Cardiac muscle cell (in vitro differentiated cells and primary cell): Measurements from ENCODE around the gene SCAANT1. TPM values are rescaled to one million over a fixed set of nuclear protein-coding genes. Genes with fewer than 3 reads are reported as not detected.

Experiments
- DNase-seq, 2 donors: peaks; one replicate each; pipeline versions ENCODE4 v3.0.0 to v3.0.0-alpha.2; 2010 to 2017; ENCODE audit warnings: low read depth in 1 of 2, low spot score in 1 of 2
- H3K27ac ChIP-seq: fragments of 200-600 bp; sonication (generic); 2 replicates; pipeline ENCODE4 v1.5.1; 2016
- H3K27me3 ChIP-seq: fragments of 200-600 bp; sonication (generic); 2 replicates; pipeline ENCODE4 v1.6.0; 2016; ENCODE audit warnings: control low read depth
- H3K36me3 ChIP-seq: fragments of 200-600 bp; sonication (generic); 2 replicates; pipeline ENCODE4 v1.5.1; 2016; ENCODE audit warnings: control low read depth
- H3K4me1 ChIP-seq: fragments of 200-600 bp; sonication (generic); 2 replicates; pipeline ENCODE4 v1.8.1; 2017; ENCODE audit warnings: low read depth, mild to moderate bottlenecking, mixed run types
- H3K4me3 ChIP-seq: fragments of 200-600 bp; sonication (generic); 2 replicates; pipeline ENCODE4 v1.5.1; 2016; ENCODE audit warnings: mild to moderate bottlenecking
- H3K9me3 ChIP-seq: fragments of 200-600 bp; sonication (generic); 2 replicates; pipeline ENCODE4 v1.5.1; 2017; ENCODE audit warnings: low read depth, mild to moderate bottlenecking, control low read depth
- polyA plus RNA-seq: library from polyadenylated mRNA; unstranded; fragments of >200 nt; fragmentation: Nextera tagmentation; extraction: Ambion mirVana; gene quantifications from 2 replicates; pipeline ENCODE4 v1.2.1, GENCODE V29; 2016
- total RNA-seq: library from RNA; depleted of rRNA; stranded (reverse); fragments of >200 nt; gene quantifications from 2 replicates; pipeline ENCODE4 v1.2.3, GENCODE V29; 2016
- TF ChIP-seq, protein P1 (sequence below): IDR thresholded peaks from 2 replicates; pipeline ENCODE4 v1.5.1; 2012; ENCODE audit warnings: low read depth, mild to moderate bottlenecking, low read length

Gene SCAANT1
- total and polyA plus RNA-seq, 2 experiments from 2014 or later: not detected

DNA sequence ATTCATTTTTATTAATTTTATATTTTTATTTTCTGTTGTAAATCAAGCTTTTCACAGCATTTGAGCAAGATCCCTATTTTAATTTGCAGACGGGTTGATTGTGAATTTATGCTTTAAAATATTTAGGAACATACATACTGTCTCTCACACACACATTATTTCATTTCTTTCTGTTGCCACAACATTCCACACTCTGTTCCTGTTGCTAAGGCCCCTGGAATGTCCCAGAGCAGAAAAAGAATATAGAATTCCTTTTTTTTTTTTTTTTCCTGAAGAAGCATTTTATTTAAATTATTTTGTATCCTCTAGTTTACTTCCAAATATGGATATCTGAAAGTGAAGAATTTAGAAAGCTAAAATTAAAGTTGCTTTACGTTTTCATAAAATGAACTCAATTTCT, 36.8 kb upstream of the SCAANT1 start:
- Histone ChIP-seq H3K27ac (no peak overlapping the region), H3K9me3 (no peaks in the 10 kb centered on the region), H3K36me3 (no peaks in the 10 kb centered on the region), H3K27me3 (no peaks in the 10 kb centered on the region), H3K4me3 (no peak overlapping the region), H3K4me1 (peaks cover 42% of the 10 kb centered on the region)
- DNase-seq: peak in 1 of 2 donors; percentile 79
- TF ChIP-seq, protein P1, sequence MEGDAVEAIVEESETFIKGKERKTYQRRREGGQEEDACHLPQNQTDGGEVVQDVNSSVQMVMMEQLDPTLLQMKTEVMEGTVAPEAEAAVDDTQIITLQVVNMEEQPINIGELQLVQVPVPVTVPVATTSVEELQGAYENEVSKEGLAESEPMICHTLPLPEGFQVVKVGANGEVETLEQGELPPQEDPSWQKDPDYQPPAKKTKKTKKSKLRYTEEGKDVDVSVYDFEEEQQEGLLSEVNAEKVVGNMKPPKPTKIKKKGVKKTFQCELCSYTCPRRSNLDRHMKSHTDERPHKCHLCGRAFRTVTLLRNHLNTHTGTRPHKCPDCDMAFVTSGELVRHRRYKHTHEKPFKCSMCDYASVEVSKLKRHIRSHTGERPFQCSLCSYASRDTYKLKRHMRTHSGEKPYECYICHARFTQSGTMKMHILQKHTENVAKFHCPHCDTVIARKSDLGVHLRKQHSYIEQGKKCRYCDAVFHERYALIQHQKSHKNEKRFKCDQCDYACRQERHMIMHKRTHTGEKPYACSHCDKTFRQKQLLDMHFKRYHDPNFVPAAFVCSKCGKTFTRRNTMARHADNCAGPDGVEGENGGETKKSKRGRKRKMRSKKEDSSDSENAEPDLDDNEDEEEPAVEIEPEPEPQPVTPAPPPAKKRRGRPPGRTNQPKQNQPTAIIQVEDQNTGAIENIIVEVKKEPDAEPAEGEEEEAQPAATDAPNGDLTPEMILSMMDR: no peak

DNA sequence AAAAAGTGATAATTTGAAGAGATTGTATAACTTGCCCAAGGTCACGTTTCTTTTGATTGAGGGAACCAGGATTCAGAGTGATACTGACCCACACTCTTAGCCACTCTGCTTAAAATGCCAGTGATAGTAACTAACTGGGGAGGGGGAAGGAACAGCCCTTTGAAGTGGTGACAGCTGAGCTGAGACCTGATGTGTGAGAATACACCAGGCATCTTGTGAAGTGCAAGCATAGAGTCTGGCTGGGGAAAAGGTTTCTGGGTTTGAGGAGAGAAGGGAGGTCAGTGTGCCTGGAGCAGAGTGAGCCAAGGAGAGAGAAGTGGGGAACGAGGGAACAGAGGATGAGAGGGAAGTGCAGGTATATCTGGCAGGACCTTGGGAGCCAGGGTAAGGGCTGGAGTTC, 35.4 kb upstream of the SCAANT1 start:
- TF ChIP-seq, protein P1: no peak
- DNase-seq: peak in 1 of 2 donors; percentile 60
- Histone ChIP-seq H3K27ac (peak overlapping the region; percentile 32), H3K27me3 (no peaks in the 10 kb centered on the region), H3K4me3 (no peak overlapping the region), H3K36me3 (no peaks in the 10 kb centered on the region), H3K4me1 (peaks cover 42% of the 10 kb centered on the region), H3K9me3 (no peaks in the 10 kb centered on the region)

DNA sequence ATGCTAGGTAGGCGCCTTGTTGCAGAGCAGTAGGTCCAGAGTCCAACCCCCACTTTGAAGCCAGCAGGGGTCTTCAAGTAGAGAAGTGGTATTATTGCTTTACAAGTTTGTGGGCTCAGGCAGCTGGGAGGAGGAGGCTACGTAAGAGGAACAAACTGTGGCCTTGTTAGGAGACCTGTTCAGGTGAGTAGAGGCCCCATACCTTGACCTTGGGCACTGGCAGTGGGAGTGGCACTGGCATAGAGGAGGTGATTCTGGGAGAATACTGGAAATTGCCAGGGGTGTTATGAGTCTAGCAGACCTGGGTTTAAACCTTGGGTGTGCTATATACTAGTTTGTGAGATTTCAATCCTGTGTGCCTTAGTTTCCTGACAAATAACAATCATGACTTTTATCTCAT, 34.6 kb upstream of the SCAANT1 start:
- no peak overlapping the region for H3K4me3 ChIP-seq
- DNase-seq: no peak
- TF ChIP-seq, protein P1: no peak
- no peak overlapping the region for H3K27ac ChIP-seq
- H3K9me3 ChIP-seq: no peaks in the 10 kb centered on the region
- H3K36me3 ChIP-seq: no peaks in the 10 kb centered on the region
- no peaks in the 10 kb centered on the region for H3K27me3 ChIP-seq
- H3K4me1 ChIP-seq: peaks cover 40% of the 10 kb centered on the region

DNA sequence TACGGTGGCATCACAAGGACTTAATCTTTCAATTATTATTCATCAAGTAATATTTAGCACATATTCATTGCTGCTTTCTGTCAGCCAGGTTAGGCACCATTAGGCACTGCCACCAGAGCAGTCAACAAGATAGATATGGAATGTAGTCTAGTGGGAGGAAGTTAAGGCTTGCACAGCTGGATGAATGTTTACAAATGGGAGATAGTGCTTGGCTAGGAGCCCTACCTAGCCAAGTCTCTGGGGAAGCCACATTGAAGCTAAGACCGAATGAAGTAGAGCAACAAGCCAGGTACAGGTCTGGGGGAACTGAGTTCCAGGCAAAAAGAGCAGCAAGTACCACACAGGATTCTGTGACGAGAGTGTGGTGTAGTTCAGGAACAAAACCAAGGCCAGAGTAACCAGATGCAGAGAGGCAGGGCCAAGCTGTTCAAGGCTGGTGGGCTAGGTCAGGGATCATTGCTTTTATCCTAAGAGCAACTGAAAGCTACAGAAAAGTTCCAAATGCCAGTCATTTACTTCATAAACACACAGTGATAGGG, 33.4 kb upstream of the SCAANT1 start:
- H3K36me3 ChIP-seq: no peaks in the 10 kb centered on the region
- no peaks in the 10 kb centered on the region for H3K9me3 ChIP-seq
- H3K27ac ChIP-seq: no peak overlapping the region
- TF ChIP-seq, protein P1: no peak
- no peaks in the 10 kb centered on the region for H3K27me3 ChIP-seq
- peaks cover 31% of the 10 kb centered on the region for H3K4me1 ChIP-seq
- H3K4me3 ChIP-seq: no peak overlapping the region
- DNase-seq: peak in 1 of 2 donors; percentile 65

DNA sequence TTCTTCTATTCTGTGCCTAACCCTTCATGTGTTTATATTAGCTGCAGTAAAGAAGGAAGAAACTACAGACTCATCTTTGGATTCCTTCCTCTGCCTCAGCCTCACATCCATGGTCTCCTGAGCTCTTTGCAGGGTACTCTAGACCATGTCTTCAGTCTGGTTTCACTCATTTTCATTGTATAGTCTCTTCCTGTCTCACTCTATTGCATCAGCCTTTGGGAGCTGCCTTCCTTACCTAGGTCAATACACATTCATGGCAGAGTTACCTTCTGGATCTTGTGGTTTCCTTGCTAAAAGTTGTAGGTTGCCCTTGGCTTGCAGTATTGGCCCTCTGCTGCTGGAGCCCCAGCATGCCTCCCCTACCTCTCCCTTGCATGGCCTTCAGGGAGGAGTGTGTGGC, 31.5 kb upstream of the SCAANT1 start:
- no peak for DNase-seq
- peaks cover 17% of the 10 kb centered on the region for H3K4me1 ChIP-seq
- H3K27ac ChIP-seq: no peak overlapping the region
- H3K27me3 ChIP-seq: no peaks in the 10 kb centered on the region
- TF ChIP-seq, protein P1: no peak
- no peaks in the 10 kb centered on the region for H3K9me3 ChIP-seq
- H3K36me3 ChIP-seq: no peaks in the 10 kb centered on the region
- H3K4me3 ChIP-seq: no peak overlapping the region
